Endothelial cell of umbilical vein (primary cell): ENCODE data around the gene GRM2. TPM values are rescaled to one million over a fixed set of nuclear protein-coding genes. Genes with fewer than 3 reads are reported as not detected.

Experiments used
- BruUV-seq: library from RNA; stranded (reverse); fragments of 400-500 nt; replicated peaks from 2 replicates; lab custom pipeline; 2021; lab: Mats Ljungman, UMichigan
- CTCF ChIA-PET: fragments of 300-600, 350-600 bp; sonication (Branson Sonifier 250); formaldehyde crosslinking; loops from one replicate; lab custom pipeline; 2021; ENCODE audit warnings: antibody characterized with exemption, inconsistent platforms; lab: Charles Lee
- POLR2A ChIA-PET: fragments of 300-600, 350-600 bp; sonication (Branson Sonifier 250); formaldehyde crosslinking; loops from one replicate; lab custom pipeline; 2021; ENCODE audit warnings: antibody characterized with exemption, inconsistent platforms; lab: Charles Lee
- DNase-seq: peaks from one replicate; pipeline ENCODE4 v3.0.0-alpha.2; 2011; ENCODE audit warnings: low read depth, low spot score
- FAIRE-seq: peaks from 2 replicates; lab custom pipeline; 2011; peaks lifted over from hg19 to GRCh38; lab: Jason Lieb, UNC
- H2AFZ ChIP-seq: 2 replicates; pipeline ENCODE4 v1.6.0; 2012; ENCODE audit warnings: low read depth, low read length, control low read depth, inconsistent platforms
- H3K27ac ChIP-seq: 2 replicates; pipeline ENCODE4 v1.5.1; 2011; ENCODE audit warnings: low read depth, mild to moderate bottlenecking, control low read depth, low read length, moderate library complexity; ENCODE audit not compliant: insufficient read depth
- H3K27me3 ChIP-seq, 2 experiments: 2 replicates each; pipeline versions ENCODE4 v1.6.0 to v1.6.1; 2011; ENCODE audit warnings: low read length in 2 of 2, mixed read lengths in 1 of 2; ENCODE audit not compliant: control insufficient read depth in 2 of 2, insufficient read depth in 2 of 2
- H3K36me3 ChIP-seq, 2 experiments: 2 replicates in 1 of 2; 3 replicates in 1 of 2; pipeline ENCODE4 v1.5.1; 2011; ENCODE audit warnings: low read length in 2 of 2, mild to moderate bottlenecking in 1 of 2, moderate library complexity in 1 of 2; ENCODE audit not compliant: control insufficient read depth in 2 of 2, insufficient read depth in 2 of 2; ENCODE audit errors: extremely low read depth in 1 of 2
- H3K4me1 ChIP-seq: 3 replicates; pipeline ENCODE4 v1.5.1; 2011; ENCODE audit warnings: mild to moderate bottlenecking, low read length; ENCODE audit not compliant: control insufficient read depth, insufficient read depth; ENCODE audit errors: extremely low read depth
- H3K4me2 ChIP-seq: 2 replicates; pipeline ENCODE4 v1.6.1; 2011; ENCODE audit warnings: low read length, control low read depth, mixed read lengths; ENCODE audit not compliant: insufficient read depth
- H3K4me3 ChIP-seq, 3 experiments: fragments of 200-600 bp in 1 of 3; sonication (generic), shearing (Covaris generic) in 1 of 3; replicated peaks in 1 of 3; 2 replicates each; pipeline ENCODE4 v1.5.1; 2011 to 2016; ENCODE audit warnings: control low read depth in 3 of 3, low read length in 3 of 3, mild to moderate bottlenecking in 2 of 3, inconsistent platforms in 1 of 3, low read depth in 1 of 3, moderate library complexity in 1 of 3; ENCODE audit not compliant: insufficient read depth in 1 of 3
- H3K79me2 ChIP-seq: 2 replicates; pipeline ENCODE4 v1.6.0; 2012; ENCODE audit warnings: low read length, inconsistent platforms; ENCODE audit not compliant: control insufficient read depth, insufficient read depth
- H3K9ac ChIP-seq: replicated peaks from 2 replicates; pipeline ENCODE3; 2011; ENCODE audit warnings: low read length, control low read depth; ENCODE audit not compliant: insufficient read depth; ENCODE audit errors: extremely low read depth
- H3K9me1 ChIP-seq: replicated peaks from 3 replicates; pipeline ENCODE4 v1.6.0; 2011; ENCODE audit warnings: mild to moderate bottlenecking, low read length; ENCODE audit not compliant: control insufficient read depth, insufficient read depth; ENCODE audit errors: extremely low read depth
- H3K9me3 ChIP-seq: replicated peaks from 2 replicates; pipeline ENCODE4 v1.5.1; 2012; ENCODE audit warnings: low read length, inconsistent platforms; ENCODE audit not compliant: control insufficient read depth, insufficient read depth
- H4K20me1 ChIP-seq: replicated peaks from 2 replicates; pipeline ENCODE3; 2011; ENCODE audit warnings: mild to moderate bottlenecking, low read length; ENCODE audit not compliant: control insufficient read depth, insufficient read depth; ENCODE audit errors: extremely low read depth
- CTCF ChIP-seq, 2 donors: IDR thresholded peaks; 1 replicate in 1 of 2; 2 replicates in 1 of 2; pipeline ENCODE4 v1.5.1; 2011; ENCODE audit warnings: low read length in 2 of 2, mild to moderate bottlenecking in 2 of 2, moderate library complexity in 2 of 2, control low read depth in 1 of 2, inconsistent platforms in 1 of 2, low read depth in 1 of 2; ENCODE audit not compliant: insufficient read depth in 1 of 2; ENCODE audit errors: extremely low read depth in 1 of 2
- JUN ChIP-seq: IDR thresholded peaks from 2 replicates; pipeline ENCODE4 v1.6.1; 2011; ENCODE audit warnings: borderline replicate concordance, low read depth; ENCODE audit not compliant: insufficient read length, insufficient read depth
- MYC ChIP-seq: IDR thresholded peaks from one replicate; pipeline ENCODE4 v1.6.1; 2011; ENCODE audit warnings: mild to moderate bottlenecking, low read depth, low read length
- POLR2AphosphoS5 ChIP-seq: IDR thresholded peaks from 2 replicates; pipeline ENCODE4 v1.6.1; 2012; ENCODE audit warnings: low read depth, mild to moderate bottlenecking, control low read depth, low read length, moderate library complexity; ENCODE audit not compliant: insufficient read depth
- dilution Hi-C: fragments of 300-500 bp; cut with MboI; formaldehyde crosslinking; loops from one replicate; pipeline ENCODE4 v1.15.0; 2019; ENCODE audit warnings: low sequenced_read_pairs; ENCODE audit not compliant: extremely low pct_ligation_motif_present
- intact Hi-C: fragments of 100-400 bp; cut with micrococcal nuclease; formaldehyde crosslinking; loops from one replicate; pipeline ENCODE4 v1.10.0; 2022
- polyA plus RNA-seq, 4 experiments: library from polyadenylated mRNA; depleted of rRNA in 3 of 4; stranded (reverse) in 3 of 4; unstranded in 1 of 4; fragments of >200 nt; gene quantifications; 2 replicates each; pipeline versions ENCODE4 v1.2.1 to v1.2.3, GENCODE V29; 2011 to 2012; ENCODE audit warnings: missing spikeins in 1 of 4
- total RNA-seq: library from RNA; stranded (reverse); gene quantifications from 2 replicates; pipeline ENCODE4 v1.2.3, GENCODE V29; 2021

Gene GRM2
- total and polyA plus RNA-seq, 2 donors (not counting 3 experiments of a cell fraction or from before 2014, with no cell fraction given) = 0.10 to 0.51 TPM

DNA sequence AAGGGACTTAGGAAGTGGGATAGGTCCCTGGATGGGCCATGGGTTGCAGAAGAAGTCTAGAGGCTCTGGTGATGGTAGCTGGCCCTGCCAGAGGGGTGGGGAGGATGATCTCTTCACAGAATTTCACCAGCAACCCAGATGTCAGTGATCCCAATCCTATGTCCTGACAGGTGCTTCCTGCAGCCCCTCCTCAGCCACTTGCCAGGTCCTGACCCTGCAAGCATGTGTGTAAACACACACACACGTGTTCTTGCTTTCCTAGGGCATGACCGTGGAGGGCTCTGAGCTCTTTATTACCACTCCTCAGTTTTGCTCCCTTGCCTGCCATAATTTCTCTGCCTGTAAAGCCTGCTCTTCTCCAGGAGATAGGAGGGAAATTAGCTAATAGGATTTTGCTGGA, 23.3 kb upstream of the GRM2 start:
- ChIA-PET CTCF (interaction anchor here (2.1 to 5.3 kb wide), 4 partner anchors 7 to 182 kb away, joined by 19 to 135 read pairs (median 38); partner anchors contain the start of gene TEX264), POLR2A (no interaction called here)
- FAIRE-seq (no peak), DNase-seq (peak; percentile 15)
- H3K4me3 ChIP-seq = no peak overlapping the region
- dilution Hi-C loops = no loop called here
- no peaks in the 10 kb centered on the region for H3K27me3 ChIP-seq
- H3K4me1 ChIP-seq = peaks cover 19% of the 10 kb centered on the region
- H3K79me2 ChIP-seq = no peaks in the 10 kb centered on the region
- intact Hi-C loops = no loop called here
- H3K9ac ChIP-seq = no peak overlapping the region
- H3K4me2 ChIP-seq = no peak overlapping the region
- peaks cover 2 to 7% of the 10 kb centered on the region in 2 experiments for H3K36me3 ChIP-seq
- no peaks in the 10 kb centered on the region for H4K20me1 ChIP-seq
- H3K27ac ChIP-seq = no peak overlapping the region
- no peaks in the 10 kb centered on the region for H3K9me1 ChIP-seq
- TF ChIP-seq JUN = no peak
- TF ChIP-seq POLR2AphosphoS5 = no peak
- TF ChIP-seq MYC = no peak
- H3K9me3 ChIP-seq = no peaks in the 10 kb centered on the region
- no peak overlapping the region for H2AFZ ChIP-seq
- no TSS peak for BruUV-seq

- Histone ChIP-seq H3K9me3 (no peaks in the 10 kb centered on the region), H3K4me1 (peaks cover 19% of the 10 kb centered on the region), H4K20me1 (no peaks in the 10 kb centered on the region), H3K27me3 (no peaks in the 10 kb centered on the region), H3K9me1 (no peaks in the 10 kb centered on the region), H3K9ac (no peak overlapping the region), H3K36me3 (peaks cover 2 to 7% of the 10 kb centered on the region in 2 experiments), H3K4me2 (no peak overlapping the region), H3K27ac (no peak overlapping the region), H3K4me3 (no peak overlapping the region), H3K79me2 (no peaks in the 10 kb centered on the region), H2AFZ (no peak overlapping the region)
- dilution Hi-C loops = no loop called here
- peak; percentile 20 for DNase-seq
- intact Hi-C loops = no loop called here
- CTCF ChIA-PET = interaction anchor here (1.9 to 2.1 kb wide), 2 partner anchors 183 kb away, joined by 8 to 19 read pairs; no protein-coding TSS in a partner anchor
- POLR2A ChIA-PET = no interaction called here
- TF ChIP-seq CTCF (IDR thresholded peaks at IDR 0.05; ENCODE audit: extremely low read depth in 1 of 2, insufficient read depth in 1 of 2, low read depth in 1 of 2, low read length in 2 of 2) (peak in 1 of 2 donors; percentile 6), POLR2AphosphoS5 (no peak)
- no TSS peak for BruUV-seq
- FAIRE-seq = no peak
Measured at GRCh38 chr3:51684971-51685751, 21.7 kb upstream of the GRM2 start.
